Osteoblast (primary cell): Measurements from ENCODE around the gene CBY1. TPM values are rescaled to one million over a fixed set of nuclear protein-coding genes. Genes with fewer than 3 reads are reported as not detected.
"Not testable (repeated sequence)": the region's sequence is repeated elsewhere in the genome, so short reads cannot be mapped to it uniquely, and the experiment has no call there.

ENCODE experiments used
- DNase-seq: peaks from one replicate; pipeline ENCODE4 v3.0.0; 2011; ENCODE audit warnings: low spot score, mixed read lengths; ENCODE audit not compliant: insufficient read length; ENCODE audit errors: missing footprints
- H2AFZ ChIP-seq: 2 replicates; pipeline ENCODE4 v1.6.0; 2011; ENCODE audit warnings: mild to moderate bottlenecking, low read length
- H3K27ac ChIP-seq: 2 replicates; pipeline ENCODE4 v1.5.1; 2011; ENCODE audit warnings: mild to moderate bottlenecking, low read depth, low read length, moderate library complexity
- H3K27me3 ChIP-seq: 2 replicates; pipeline ENCODE4 v1.6.0; 2012; ENCODE audit warnings: mild to moderate bottlenecking, control low read depth, inconsistent platforms, low read length, moderate library complexity; ENCODE audit not compliant: insufficient read depth
- H3K36me3 ChIP-seq: 2 replicates; pipeline ENCODE4 v1.5.1; 2011; ENCODE audit warnings: mild to moderate bottlenecking, low read length, control low read depth, moderate library complexity; ENCODE audit not compliant: insufficient read depth
- H3K4me1 ChIP-seq: 2 replicates; pipeline ENCODE4 v1.5.1; 2011; ENCODE audit warnings: mild to moderate bottlenecking, low read length, control low read depth, moderate library complexity; ENCODE audit not compliant: insufficient read depth
- H3K4me2 ChIP-seq: 2 replicates; pipeline ENCODE4 v1.6.0; 2011; ENCODE audit warnings: mild to moderate bottlenecking, low read length; ENCODE audit not compliant: insufficient read depth
- H3K4me3 ChIP-seq: fragments of 200-600 bp; sonication (generic); 3 replicates; pipeline ENCODE4 v1.5.1; 2012; ENCODE audit warnings: mild to moderate bottlenecking, low read length, inconsistent platforms; ENCODE audit not compliant: insufficient read depth
- H3K79me2 ChIP-seq: 2 replicates; pipeline ENCODE4 v1.6.0; 2012; ENCODE audit warnings: mild to moderate bottlenecking, low read length, control low read depth, inconsistent platforms; ENCODE audit not compliant: insufficient read depth
- H3K9me3 ChIP-seq: 2 replicates; pipeline ENCODE4 v1.5.1; 2011; ENCODE audit warnings: low read depth, low read length, control low read depth
- H4K20me1 ChIP-seq: 2 replicates; pipeline ENCODE4 v1.6.0; 2012; ENCODE audit warnings: mild to moderate bottlenecking, low read length, control low read depth; ENCODE audit not compliant: insufficient read depth
- total RNA-seq: library from RNA; depleted of rRNA; stranded (reverse); fragments of >200 nt; gene quantifications from 2 replicates; pipeline ENCODE4 v1.2.3, GENCODE V29; 2012
- TF ChIP-seq, protein P1 (sequence below): IDR thresholded peaks from 2 replicates; pipeline ENCODE4 v1.5.1; 2011; ENCODE audit warnings: mild to moderate bottlenecking, low read depth, low read length, moderate library complexity; ENCODE audit errors: extremely low read depth

The CBY1 gene
- total RNA-seq, 1 donor: 13.8 TPM

DNA sequence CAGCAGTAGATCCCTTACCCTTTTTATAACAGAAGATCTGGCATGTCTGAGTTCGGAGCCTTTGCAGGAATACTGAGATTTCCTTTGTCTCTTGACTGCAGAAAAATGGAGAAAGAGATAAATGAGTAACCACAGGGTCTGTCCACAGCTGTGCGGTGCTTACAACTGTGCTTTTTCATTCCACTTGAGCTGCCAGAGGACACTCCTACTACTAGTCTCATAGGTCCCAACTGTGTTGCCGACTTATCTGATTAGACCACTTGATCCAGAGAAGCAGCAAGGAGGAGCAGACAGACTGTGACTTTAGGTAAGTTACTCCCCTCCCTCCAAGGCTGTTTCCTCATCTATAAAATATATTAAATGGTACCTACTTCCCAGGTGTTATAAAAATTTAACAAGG lies 17.7 kb upstream of the CBY1 start:
- Histone ChIP-seq H2AFZ (no peak overlapping the region), H3K27me3 (no peaks in the 10 kb centered on the region), H3K36me3 (peaks cover 8% of the 10 kb centered on the region), H3K4me1 (no peaks in the 10 kb centered on the region), H3K4me2 (no peak overlapping the region), H3K9me3 (no peaks in the 10 kb centered on the region), H3K79me2 (no peaks in the 10 kb centered on the region), H4K20me1 (no peaks in the 10 kb centered on the region), H3K27ac (no peak overlapping the region), H3K4me3 (no peak overlapping the region)
- DNase-seq: no peak
- TF ChIP-seq, protein P1, sequence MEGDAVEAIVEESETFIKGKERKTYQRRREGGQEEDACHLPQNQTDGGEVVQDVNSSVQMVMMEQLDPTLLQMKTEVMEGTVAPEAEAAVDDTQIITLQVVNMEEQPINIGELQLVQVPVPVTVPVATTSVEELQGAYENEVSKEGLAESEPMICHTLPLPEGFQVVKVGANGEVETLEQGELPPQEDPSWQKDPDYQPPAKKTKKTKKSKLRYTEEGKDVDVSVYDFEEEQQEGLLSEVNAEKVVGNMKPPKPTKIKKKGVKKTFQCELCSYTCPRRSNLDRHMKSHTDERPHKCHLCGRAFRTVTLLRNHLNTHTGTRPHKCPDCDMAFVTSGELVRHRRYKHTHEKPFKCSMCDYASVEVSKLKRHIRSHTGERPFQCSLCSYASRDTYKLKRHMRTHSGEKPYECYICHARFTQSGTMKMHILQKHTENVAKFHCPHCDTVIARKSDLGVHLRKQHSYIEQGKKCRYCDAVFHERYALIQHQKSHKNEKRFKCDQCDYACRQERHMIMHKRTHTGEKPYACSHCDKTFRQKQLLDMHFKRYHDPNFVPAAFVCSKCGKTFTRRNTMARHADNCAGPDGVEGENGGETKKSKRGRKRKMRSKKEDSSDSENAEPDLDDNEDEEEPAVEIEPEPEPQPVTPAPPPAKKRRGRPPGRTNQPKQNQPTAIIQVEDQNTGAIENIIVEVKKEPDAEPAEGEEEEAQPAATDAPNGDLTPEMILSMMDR: no peak

DNA sequence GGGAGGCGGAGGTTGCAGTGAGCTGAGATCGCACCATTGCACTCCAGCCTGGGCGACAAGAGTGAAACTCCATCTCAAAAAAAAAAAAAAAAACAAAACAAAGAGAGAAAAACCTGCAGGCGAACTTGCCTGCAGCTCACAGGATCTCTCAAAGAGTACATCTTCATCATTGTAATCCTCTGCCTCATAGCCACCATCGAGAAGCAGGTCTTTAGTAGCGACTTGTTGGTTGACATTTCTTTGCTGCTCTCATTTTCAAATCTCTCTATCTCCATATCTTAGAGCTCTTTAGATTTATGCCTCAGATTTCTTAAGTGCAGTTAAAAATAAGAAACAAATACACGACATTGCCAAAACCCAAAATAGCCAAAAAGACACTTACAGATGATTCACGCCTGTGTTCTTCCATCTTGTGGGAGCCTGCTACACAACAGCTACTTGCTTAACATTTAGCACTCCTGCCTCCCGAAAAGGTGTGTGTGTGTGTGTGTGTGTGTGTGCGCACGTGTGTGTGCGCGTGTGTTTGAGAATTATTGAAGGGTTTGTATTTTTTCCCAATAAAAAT lies 14.9 kb upstream of the CBY1 start:
- Histone ChIP-seq H2AFZ (no peak overlapping the region), H3K27ac (no peak overlapping the region), H3K4me3 (no peak overlapping the region), H3K4me2 (no peak overlapping the region), H3K4me1 (no peaks in the 10 kb centered on the region), H3K27me3 (no peaks in the 10 kb centered on the region), H3K36me3 (no peaks in the 10 kb centered on the region), H3K9me3 (no peaks in the 10 kb centered on the region), H4K20me1 (no peaks in the 10 kb centered on the region), H3K79me2 (no peaks in the 10 kb centered on the region)
- TF ChIP-seq, protein P1: no peak
- no peak for DNase-seq

DNA sequence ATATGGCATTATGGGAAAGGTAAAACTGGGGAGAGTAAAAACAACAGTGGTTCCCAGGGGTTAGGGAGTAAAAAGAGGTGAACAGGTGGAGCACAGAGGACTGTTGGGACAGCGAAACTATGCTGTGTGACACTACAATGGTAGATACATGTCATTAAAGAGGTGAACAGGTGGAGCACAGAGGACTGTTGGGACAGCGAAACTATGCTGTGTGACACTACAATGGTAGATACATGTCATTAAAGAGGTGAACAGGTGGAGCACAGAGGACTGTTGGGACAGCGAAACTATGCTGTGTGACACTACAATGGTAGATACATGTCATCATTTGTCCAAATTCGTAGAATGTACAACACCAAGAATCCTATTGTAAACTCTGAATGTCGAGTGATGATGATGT lies 12.2 kb upstream of the CBY1 start:
- not testable (repeated sequence) for H3K79me2 ChIP-seq, H3K9me3 ChIP-seq, H3K4me3 ChIP-seq, H3K27ac ChIP-seq, H2AFZ ChIP-seq, H3K4me1 ChIP-seq, H4K20me1 ChIP-seq, H3K4me2 ChIP-seq, H3K27me3 ChIP-seq, H3K36me3 ChIP-seq, DNase-seq

DNA sequence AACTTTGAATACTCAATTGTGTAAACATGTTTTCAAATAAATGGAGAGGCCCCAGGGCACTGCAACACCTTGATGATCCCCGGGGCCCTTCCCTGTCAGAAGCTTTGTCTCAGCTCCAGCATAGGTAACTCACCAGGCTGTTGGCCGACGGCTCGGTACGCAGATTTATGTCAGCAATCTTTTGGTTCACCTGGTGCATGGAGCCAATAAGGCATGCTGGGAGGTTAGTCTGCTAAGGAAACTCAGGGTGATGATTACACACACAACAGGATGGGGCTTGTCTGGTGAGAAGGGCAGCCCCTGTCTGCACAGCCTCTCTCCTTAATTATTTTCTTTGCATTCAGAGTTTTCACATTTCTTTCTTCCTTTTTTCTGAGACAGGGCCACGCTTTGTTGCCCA lies 11.0 kb upstream of the CBY1 start:
- no peak overlapping the region for H3K4me2 ChIP-seq
- no peak for DNase-seq
- no peaks in the 10 kb centered on the region for H4K20me1 ChIP-seq
- H3K27me3 ChIP-seq: no peaks in the 10 kb centered on the region
- no peaks in the 10 kb centered on the region for H3K79me2 ChIP-seq
- H3K4me1 ChIP-seq: no peaks in the 10 kb centered on the region
- no peaks in the 10 kb centered on the region for H3K36me3 ChIP-seq
- no peak overlapping the region for H3K27ac ChIP-seq
- TF ChIP-seq, protein P1: no peak
- H2AFZ ChIP-seq: no peak overlapping the region
- H3K4me3 ChIP-seq: no peak overlapping the region
- H3K9me3 ChIP-seq: no peaks in the 10 kb centered on the region
